Activated naive CD8-positive, alpha-beta T cell treated with anti-CD3 and anti-CD28 coated beads, Interleukin-2, amount 50 U/mL, for 24 hours (primary cell): ENCODE measurements around the gene VTN.

Source experiments
- ATAC-seq: fragments of 150-1000 bp; cut with Tn5 transposase; one replicate; pipeline ENCODE4 v1.10.0; 2021
- DNase-seq: peaks from one replicate; pipeline ENCODE4 v3.0.0; 2021
- H3K27ac Mint-ChIP-seq: one replicate; pipeline ENCODE4 v1.8.0; 2021; ENCODE audit warnings: mild to moderate bottlenecking, mixed read lengths
- H3K27me3 Mint-ChIP-seq: one replicate; pipeline ENCODE4 v1.8.0; 2021; ENCODE audit warnings: mixed read lengths
- H3K36me3 Mint-ChIP-seq: one replicate; pipeline ENCODE4 v1.8.0; 2021; ENCODE audit warnings: low read depth, mixed read lengths
- H3K4me1 Mint-ChIP-seq: one replicate; pipeline ENCODE4 v1.8.0; 2021; ENCODE audit warnings: mixed read lengths
- H3K4me3 Mint-ChIP-seq: one replicate; pipeline ENCODE4 v1.8.0; 2021; ENCODE audit warnings: mild to moderate bottlenecking, moderate library complexity, mixed read lengths
- H3K9me3 Mint-ChIP-seq: one replicate; pipeline ENCODE4 v1.8.0; 2021; ENCODE audit warnings: mixed read lengths

Gene VTN

DNA sequence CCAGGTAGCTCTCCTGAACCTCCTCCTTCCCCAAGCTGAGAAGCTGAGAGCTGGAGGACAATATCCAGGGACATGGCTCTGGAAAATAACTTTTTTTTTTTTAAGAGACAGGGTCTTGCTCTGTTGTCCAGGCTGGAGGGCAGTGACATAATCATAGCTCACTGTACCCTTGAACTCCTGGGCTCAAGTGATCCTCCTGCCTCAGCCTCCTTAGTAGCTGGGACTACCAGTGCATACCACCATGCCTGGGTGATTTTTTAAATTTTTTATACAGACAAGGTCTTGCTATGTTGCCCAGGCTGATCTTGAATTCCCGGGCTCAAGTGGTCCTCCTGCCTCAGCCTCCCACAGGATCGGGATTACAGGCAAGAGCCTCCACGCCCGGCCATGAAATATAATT lies 29.7 kb upstream of the VTN start:
- no peaks in the 10 kb centered on the region for H3K9me3 Mint-ChIP-seq
- DNase-seq: no peak
- H3K36me3 Mint-ChIP-seq: peaks cover 2% of the 10 kb centered on the region
- no peak for ATAC-seq
- H3K27me3 Mint-ChIP-seq: no peaks in the 10 kb centered on the region
- H3K4me3 Mint-ChIP-seq: no peak overlapping the region
- peaks cover 7% of the 10 kb centered on the region for H3K4me1 Mint-ChIP-seq
- H3K27ac Mint-ChIP-seq: no peak overlapping the region

GRCh38 chr17:28398280-28398981 lies 28.3 kb upstream of the VTN start:
- peaks cover 9% of the 10 kb centered on the region for H3K36me3 Mint-ChIP-seq
- H3K27ac Mint-ChIP-seq: no peak overlapping the region
- no peaks in the 10 kb centered on the region for H3K27me3 Mint-ChIP-seq
- DNase-seq (no peak), ATAC-seq (no peak)
- peaks cover 5% of the 10 kb centered on the region for H3K4me1 Mint-ChIP-seq
- no peak overlapping the region for H3K4me3 Mint-ChIP-seq
- no peaks in the 10 kb centered on the region for H3K9me3 Mint-ChIP-seq

- Mint-ChIP-seq H3K36me3 (peaks cover 9% of the 10 kb centered on the region), H3K4me3 (no peak overlapping the region), H3K27ac (no peak overlapping the region), H3K27me3 (no peaks in the 10 kb centered on the region), H3K9me3 (no peaks in the 10 kb centered on the region), H3K4me1 (peaks cover 5% of the 10 kb centered on the region)
- DNase-seq (no peak), ATAC-seq (no peak)
Observed at GRCh38 chr17:28397687-28398279, 27.7 kb upstream of the VTN start.

DNA sequence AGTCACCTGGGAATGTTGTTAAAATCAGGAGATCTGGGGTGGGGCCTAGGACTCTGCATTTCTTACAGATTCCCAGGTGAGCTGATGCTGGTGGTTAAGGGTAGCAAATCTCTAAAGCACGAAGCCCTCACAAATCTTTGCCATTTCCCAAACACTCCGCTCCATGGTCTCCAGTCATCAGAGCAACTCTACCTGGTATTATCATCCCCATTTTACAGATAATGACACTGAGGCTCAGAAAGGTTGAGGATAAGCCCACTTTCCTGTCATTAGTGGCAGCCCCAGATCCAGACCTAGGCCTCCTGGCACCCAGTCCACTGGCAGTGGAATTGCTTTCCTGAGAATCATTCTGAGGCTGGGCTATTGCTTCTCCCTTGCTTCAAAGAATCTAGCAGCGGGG lies 27.2 kb upstream of the VTN start:
- Mint-ChIP-seq H3K9me3 (no peaks in the 10 kb centered on the region), H3K27me3 (no peaks in the 10 kb centered on the region), H3K4me1 (peaks cover 5% of the 10 kb centered on the region), H3K4me3 (no peak overlapping the region), H3K36me3 (peaks cover 9% of the 10 kb centered on the region), H3K27ac (no peak overlapping the region)
- DNase-seq: no peak
- ATAC-seq: no peak

DNA sequence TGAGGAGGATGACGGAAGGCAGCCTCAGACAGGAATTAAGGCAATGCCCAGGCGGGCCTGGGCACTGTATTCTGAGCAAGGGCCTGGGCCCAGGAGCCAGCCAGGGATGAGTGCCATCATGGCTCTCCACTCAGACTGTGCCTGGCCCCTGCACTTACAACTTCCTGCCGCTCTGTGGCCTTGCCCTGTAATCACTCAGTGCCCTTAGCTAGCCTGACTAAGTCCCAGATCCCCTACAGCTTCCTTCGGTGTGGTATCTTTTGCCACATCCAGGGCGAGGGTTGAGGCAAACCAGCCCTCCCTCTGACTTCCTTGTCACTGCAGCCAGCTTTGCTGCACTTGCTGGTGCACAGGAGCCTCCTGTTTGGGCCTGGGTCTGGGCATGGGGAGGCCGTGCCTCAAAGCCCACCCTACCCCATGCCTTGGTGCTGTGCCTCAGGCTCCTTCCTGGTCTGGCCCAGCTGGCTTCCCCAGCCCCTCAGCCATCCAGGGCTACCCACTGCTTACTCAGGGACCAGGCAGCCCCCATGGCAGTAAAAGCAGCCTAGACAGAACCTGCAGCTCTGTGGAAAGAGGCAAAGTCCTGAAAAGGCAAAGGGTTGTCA lies 26.6 kb upstream of the VTN start:
- DNase-seq: no peak
- no peak for ATAC-seq
- Mint-ChIP-seq H3K27ac (no peak overlapping the region), H3K27me3 (no peaks in the 10 kb centered on the region), H3K4me1 (peaks cover 2% of the 10 kb centered on the region), H3K36me3 (peaks cover 9% of the 10 kb centered on the region), H3K4me3 (no peak overlapping the region), H3K9me3 (no peaks in the 10 kb centered on the region)

DNA sequence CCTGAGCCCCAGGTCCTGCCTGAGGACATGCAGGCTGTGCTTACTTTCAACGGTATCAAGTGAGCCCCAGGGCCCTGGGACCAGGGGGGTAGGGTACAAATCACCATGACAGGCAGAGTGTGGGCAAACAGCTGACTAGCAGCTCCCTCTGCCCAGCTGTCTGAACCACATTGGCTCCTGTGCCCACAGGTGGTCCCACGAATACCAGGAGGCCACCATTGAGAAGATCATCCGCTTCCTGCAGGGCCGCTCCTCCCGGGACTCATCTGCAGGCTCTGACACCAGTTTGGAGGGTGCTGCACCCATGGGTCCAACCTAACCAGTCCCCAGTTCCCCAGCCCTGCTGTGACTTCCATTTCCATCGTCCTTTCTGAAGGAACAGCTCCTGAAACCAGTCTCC lies 25.9 kb upstream of the VTN start:
- Mint-ChIP-seq H3K27ac (no peak overlapping the region), H3K9me3 (no peaks in the 10 kb centered on the region), H3K27me3 (no peaks in the 10 kb centered on the region), H3K36me3 (peaks cover 15% of the 10 kb centered on the region), H3K4me1 (no peaks in the 10 kb centered on the region), H3K4me3 (no peak overlapping the region)
- ATAC-seq (no peak), DNase-seq (no peak)

DNA sequence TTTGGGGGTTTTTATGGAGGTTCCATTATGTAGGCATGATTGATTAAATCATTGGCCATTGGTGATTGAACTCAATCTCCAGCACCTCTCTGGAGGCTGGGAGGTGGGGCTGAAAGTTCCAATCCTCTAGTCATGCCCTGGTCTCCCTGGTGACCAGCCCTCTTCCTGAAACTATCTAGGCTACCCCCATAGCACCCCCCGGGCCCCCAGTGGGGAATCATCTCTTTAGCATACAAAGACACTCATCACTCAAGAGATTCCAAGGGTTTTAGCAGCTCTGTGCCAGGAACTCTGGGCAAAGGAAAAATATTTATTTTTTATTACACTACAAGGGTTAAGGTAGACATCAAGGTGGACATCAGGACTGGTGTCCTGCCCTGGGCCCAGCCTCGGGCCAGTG lies 25.3 kb upstream of the VTN start:
- no peaks in the 10 kb centered on the region for H3K9me3 Mint-ChIP-seq
- H3K27ac Mint-ChIP-seq: no peak overlapping the region
- ATAC-seq (no peak), DNase-seq (no peak)
- no peaks in the 10 kb centered on the region for H3K27me3 Mint-ChIP-seq
- H3K4me1 Mint-ChIP-seq: no peaks in the 10 kb centered on the region
- H3K4me3 Mint-ChIP-seq: no peak overlapping the region
- peaks cover 17% of the 10 kb centered on the region for H3K36me3 Mint-ChIP-seq

DNA sequence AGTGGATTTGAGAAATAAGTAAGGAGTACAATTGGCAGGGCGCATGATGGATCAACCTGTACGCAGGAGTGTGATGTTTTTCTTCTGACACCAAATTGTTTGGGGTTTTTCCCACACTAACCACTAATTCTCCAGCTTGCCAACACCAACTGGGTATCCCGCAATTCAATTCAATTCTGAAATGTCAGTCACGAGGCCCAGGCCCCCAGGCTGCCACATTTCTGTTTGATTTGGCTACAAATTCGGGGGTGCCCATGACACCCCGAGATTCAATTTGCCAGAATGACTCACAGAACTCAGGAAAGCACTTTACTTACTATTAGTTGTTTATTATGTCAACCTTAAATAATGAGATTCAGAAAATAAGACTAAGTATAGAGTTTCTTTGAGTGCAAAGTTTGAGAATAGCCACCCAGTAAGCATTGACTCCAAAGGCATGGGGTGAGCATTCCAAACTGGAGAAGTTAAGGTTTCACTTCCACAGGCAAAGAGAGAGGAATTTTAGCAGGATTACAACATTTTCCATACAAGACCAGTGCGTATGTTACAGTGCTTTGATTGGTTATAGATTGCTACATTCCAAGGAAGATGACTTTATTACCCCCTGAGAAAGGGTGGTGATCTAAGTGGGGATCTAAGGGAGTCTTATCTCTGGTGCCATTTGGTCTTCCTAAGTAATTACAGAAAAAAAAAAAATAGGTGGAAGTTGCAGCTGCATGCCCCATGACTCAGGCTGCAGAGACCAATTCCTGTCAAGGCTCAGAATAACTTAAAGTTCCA lies 24.4 kb upstream of the VTN start:
- Mint-ChIP-seq H3K4me3 (no peak overlapping the region), H3K27me3 (no peaks in the 10 kb centered on the region), H3K36me3 (peaks cover 23% of the 10 kb centered on the region), H3K27ac (no peak overlapping the region), H3K4me1 (no peaks in the 10 kb centered on the region), H3K9me3 (no peaks in the 10 kb centered on the region)
- ATAC-seq (no peak), DNase-seq (no peak)

- H3K27me3 Mint-ChIP-seq: no peaks in the 10 kb centered on the region
Observed at GRCh38 chr17:28392491-28392890, 22.4 kb upstream of the VTN start.

DNA sequence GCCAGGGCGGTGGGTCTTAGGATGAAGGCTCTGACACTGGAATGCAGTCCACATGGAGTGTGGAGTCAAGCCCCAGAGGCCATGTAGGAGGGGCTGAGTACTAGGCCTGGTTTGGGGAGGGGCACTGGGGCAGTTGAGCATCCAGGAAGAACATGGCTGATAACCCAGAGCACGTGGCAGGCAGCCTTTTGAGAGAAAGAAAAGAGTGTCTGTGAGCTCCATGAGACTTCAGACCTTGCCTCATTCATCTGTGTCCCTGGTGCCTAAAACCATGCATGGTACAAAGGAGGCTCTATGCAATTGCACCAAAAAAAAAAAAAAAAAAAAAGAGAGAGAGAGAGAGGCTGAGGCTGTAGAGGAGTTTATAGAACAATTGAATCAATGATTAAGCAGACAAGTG lies 21.3 kb upstream of the VTN start:
- H3K4me1 Mint-ChIP-seq: no peaks in the 10 kb centered on the region
- peaks cover 34% of the 10 kb centered on the region for H3K36me3 Mint-ChIP-seq
- H3K4me3 Mint-ChIP-seq: no peak overlapping the region
- no peak overlapping the region for H3K27ac Mint-ChIP-seq
- no peak for ATAC-seq
- H3K27me3 Mint-ChIP-seq: no peaks in the 10 kb centered on the region
- H3K9me3 Mint-ChIP-seq: no peaks in the 10 kb centered on the region
- no peak for DNase-seq

More at GRCh38 chr17:28392491-28392890, 22.4 kb upstream of the VTN start:
- H3K27ac Mint-ChIP-seq: no peak overlapping the region
- no peak overlapping the region for H3K4me3 Mint-ChIP-seq
- no peaks in the 10 kb centered on the region for H3K4me1 Mint-ChIP-seq
- peaks cover 31% of the 10 kb centered on the region for H3K36me3 Mint-ChIP-seq
- DNase-seq (no peak), ATAC-seq (no peak)
- H3K9me3 Mint-ChIP-seq: no peaks in the 10 kb centered on the region

DNA sequence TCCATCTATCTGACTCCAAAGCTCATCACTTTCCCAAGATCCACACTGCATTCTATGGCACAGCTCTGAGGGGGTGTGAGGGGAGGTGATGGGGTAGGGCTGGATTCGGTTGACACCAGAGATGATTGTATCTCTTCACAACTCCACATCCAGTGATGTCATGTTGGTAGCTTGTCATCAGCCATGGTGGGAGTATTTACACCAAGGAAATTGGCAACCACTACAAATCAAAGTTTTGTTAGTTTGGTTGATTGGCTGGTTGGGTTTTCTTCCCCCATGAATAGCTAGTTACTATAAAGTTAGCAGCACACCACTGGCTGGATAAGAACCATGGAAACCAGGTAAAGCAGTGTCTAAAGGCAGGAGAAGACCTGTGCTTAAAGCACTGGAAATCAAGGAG lies 20.9 kb upstream of the VTN start:
- H3K4me3 Mint-ChIP-seq: no peak overlapping the region
- no peak for DNase-seq
- no peaks in the 10 kb centered on the region for H3K9me3 Mint-ChIP-seq
- H3K27me3 Mint-ChIP-seq: no peaks in the 10 kb centered on the region
- H3K36me3 Mint-ChIP-seq: peaks cover 34% of the 10 kb centered on the region
- H3K4me1 Mint-ChIP-seq: peaks cover 4% of the 10 kb centered on the region
- no peak for ATAC-seq
- no peak overlapping the region for H3K27ac Mint-ChIP-seq

- H3K9me3 Mint-ChIP-seq: no peaks in the 10 kb centered on the region
- ATAC-seq (no peak), DNase-seq (no peak)
- H3K27me3 Mint-ChIP-seq: no peaks in the 10 kb centered on the region
- H3K4me3 Mint-ChIP-seq: no peak overlapping the region
- H3K4me1 Mint-ChIP-seq: peaks cover 7% of the 10 kb centered on the region
- no peak overlapping the region for H3K27ac Mint-ChIP-seq
- peaks cover 34% of the 10 kb centered on the region for H3K36me3 Mint-ChIP-seq
Observed at GRCh38 chr17:28390563-28390962, 20.5 kb upstream of the VTN start.

DNA sequence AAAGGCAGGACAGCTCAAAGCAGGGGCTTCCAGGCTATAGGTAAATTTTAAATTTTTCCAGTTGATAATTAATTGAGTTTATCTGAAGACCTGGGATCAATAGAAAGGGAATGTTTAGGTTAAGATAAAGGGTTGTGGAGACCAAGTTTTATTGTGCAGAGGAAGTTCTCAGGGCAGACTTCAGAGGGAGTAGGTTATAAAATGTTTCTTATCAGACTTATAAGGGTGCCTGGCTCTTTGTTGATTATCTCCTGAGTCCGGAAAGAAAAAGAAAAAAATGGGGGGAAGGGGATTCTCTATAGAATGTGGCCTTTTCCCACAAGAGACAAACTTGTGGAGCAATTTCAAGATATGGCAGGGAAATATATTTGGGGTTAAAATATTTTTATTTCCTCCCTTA lies 20.0 kb upstream of the VTN start:
- peaks cover 10% of the 10 kb centered on the region for H3K4me1 Mint-ChIP-seq
- no peak overlapping the region for H3K27ac Mint-ChIP-seq

DNA sequence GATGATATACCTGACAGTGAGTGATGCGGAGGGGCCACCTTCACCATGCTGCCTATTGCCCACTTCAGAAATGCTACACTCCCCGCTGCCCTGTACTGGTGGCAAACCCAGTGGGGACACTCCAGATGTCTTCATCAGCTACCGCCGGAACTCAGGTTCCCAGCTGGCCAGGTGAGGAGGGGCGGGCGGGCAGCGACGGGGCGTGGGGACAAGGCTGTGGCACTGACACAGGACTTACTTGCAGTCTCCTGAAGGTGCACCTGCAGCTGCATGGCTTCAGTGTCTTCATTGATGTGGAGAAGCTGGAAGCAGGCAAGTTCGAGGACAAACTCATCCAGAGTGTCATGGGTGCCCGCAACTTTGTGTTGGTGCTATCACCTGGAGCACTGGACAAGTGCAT lies 18.0 kb upstream of the VTN start:
- ATAC-seq: no peak
- Mint-ChIP-seq H3K4me3 (no peak overlapping the region), H3K9me3 (no peaks in the 10 kb centered on the region), H3K36me3 (peaks cover 31% of the 10 kb centered on the region), H3K27ac (no peak overlapping the region), H3K27me3 (peaks cover 2% of the 10 kb centered on the region), H3K4me1 (peaks cover 21% of the 10 kb centered on the region)
- no peak for DNase-seq

More for the DNA sequence above, 20.0 kb upstream of the VTN start:
- no peak for ATAC-seq
- Mint-ChIP-seq H3K4me3 (no peak overlapping the region), H3K36me3 (peaks cover 35% of the 10 kb centered on the region), H3K9me3 (no peaks in the 10 kb centered on the region), H3K27me3 (no peaks in the 10 kb centered on the region)
- DNase-seq: no peak

GRCh38 chr17:28386391-28386790 lies 16.3 kb upstream of the VTN start:
- Mint-ChIP-seq H3K4me1 (peaks cover 23% of the 10 kb centered on the region), H3K9me3 (no peaks in the 10 kb centered on the region), H3K27ac (no peak overlapping the region), H3K36me3 (peaks cover 27% of the 10 kb centered on the region), H3K27me3 (peaks cover 2% of the 10 kb centered on the region), H3K4me3 (no peak overlapping the region)
- ATAC-seq: no peak
- no peak for DNase-seq
